Mucosa of gallbladder (tissue), 1 donor: ENCODE measurements around the gene PPP2R5A. TPM values are rescaled to one million over a fixed set of nuclear protein-coding genes. Genes with fewer than 3 reads are reported as not detected.

Experiments
- total RNA-seq: library from RNA; stranded (reverse); gene quantifications from one replicate; pipeline ENCODE4 v1.2.1, GENCODE V29; 2021
- donor health status: DM: no; HTN: no; CAD: no.

Gene PPP2R5A
- total RNA-seq, 1 donor from 2014 or later = 53.3 TPM

Other genes starting within 250 kb of the PPP2R5A start
- 13.4 TPM for gene INTS7, start 249.9 kb upstream of the PPP2R5A start, total RNA-seq
- 2.9 TPM for gene DTL, start 249.7 kb upstream of the PPP2R5A start, total RNA-seq
- 4.0 TPM for gene PACC1, start 129.5 kb downstream of the PPP2R5A start, total RNA-seq
- gene NENF, start 147.5 kb downstream of the PPP2R5A start, total RNA-seq = 64.3 TPM